ENCODE data around the gene CEP85L. TPM values are rescaled to one million over a fixed set of nuclear protein-coding genes. Genes with fewer than 3 reads are reported as not detected.

The CEP85L gene
- total RNA-seq (10 to 100 TPM in 3 of 10 donors, 1 to 10 TPM in 7; 5.4 to 19.2 (median 8.1) TPM), polyA plus RNA-seq (10 to 100 TPM in 1 of 2 donors, 1 to 10 TPM in 1; 1.0 to 11.0 TPM)
- long read RNA-seq, donor 1, full-length matches to known transcripts: 2 of 20 reads
- long read RNA-seq, donor 1, partial matches to known transcripts: 3 of 20 reads
- long read RNA-seq, donor 1, other reads (novel, unspliced or antisense): 15 of 20 reads
- long read RNA-seq, donor 2, full-length matches to known transcripts: 3 of 23 reads
- long read RNA-seq, donor 2, partial matches to known transcripts: 13 of 23 reads
- long read RNA-seq, donor 2, other reads (novel, unspliced or antisense): 7 of 23 reads
- long read RNA-seq, donor 3, full-length matches to known transcripts: 2 of 23 reads
- long read RNA-seq, donor 3, partial matches to known transcripts: 11 of 23 reads
- long read RNA-seq, donor 3, other reads (novel, unspliced or antisense): 10 of 23 reads

GRCh38 chr6:118651282-118652050 is at the start of gene CEP85L:
Gene CEP85L, minus strand, starts transcription at chr6:118651591. Its CDS starts 322 bp downstream, at chr6:118651269.
- ATAC-seq (peak; percentile 97 to 99 (median 98)), DNase-seq (peak; percentile 91 to 94)
- no peaks in the 10 kb centered on the region for H3K9me3 ChIP-seq
- peak within 1 kb of the TSS; percentile 71 to 98 (median 91) for H3K4me3 ChIP-seq
- H3K27ac ChIP-seq: peak within 1 kb of the TSS; percentile 89 to 99 (median 97)
- H3K36me3 ChIP-seq: no peaks in the 10 kb centered on the region
- intact Hi-C loops (cut with DNase I): loop anchor here in 9 of 10 donors (5.0 to 10.0 kb wide), 4 partner anchors 53 to 126 kb away; no protein-coding TSS in a partner anchor
- TF ChIP-seq CTCF (IDR thresholded peaks at IDR 0.05): peak in 1 of 9 donors; percentile 3
- H3K27me3 ChIP-seq: no peaks in the 10 kb centered on the region
- WGBS, 2 donors: 1% methylated on average over 65 to 77 of the region's 77 CpGs
- peaks cover 0 to 25% (median 21%) of the 10 kb centered on the region in 9 donors for H3K4me1 ChIP-seq

DNA sequence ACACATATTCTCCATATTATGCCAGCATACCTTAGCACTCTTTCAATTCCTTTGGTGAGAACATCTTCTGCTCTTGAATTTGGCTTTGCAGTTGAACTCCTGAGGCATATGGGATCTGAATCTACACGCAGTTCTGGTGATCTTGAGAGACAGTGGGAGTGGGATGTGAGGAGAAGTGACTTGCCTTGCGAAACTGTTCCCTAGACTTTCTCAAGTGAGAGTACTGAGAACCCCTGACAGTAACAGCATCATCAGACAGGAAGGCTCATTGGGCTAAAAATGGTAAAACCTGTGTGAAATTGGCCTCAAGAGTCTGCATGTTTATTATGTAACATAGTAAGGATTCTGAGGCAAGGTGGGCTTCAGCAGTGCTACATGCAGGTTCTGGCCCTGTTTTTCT is 49.1 kb upstream of the CEP85L start:
- DNase-seq: no peak
- intact Hi-C loops (cut with DNase I): loop anchor here in 3 of 10 donors (10.0 kb wide), 1 partner anchor 46 kb away; the partner anchor contains the start of gene CEP85L (in 3 of the 3)
- WGBS, 2 donors: 89 to 93% methylated on average over 2 of the region's 2 CpGs

DNA sequence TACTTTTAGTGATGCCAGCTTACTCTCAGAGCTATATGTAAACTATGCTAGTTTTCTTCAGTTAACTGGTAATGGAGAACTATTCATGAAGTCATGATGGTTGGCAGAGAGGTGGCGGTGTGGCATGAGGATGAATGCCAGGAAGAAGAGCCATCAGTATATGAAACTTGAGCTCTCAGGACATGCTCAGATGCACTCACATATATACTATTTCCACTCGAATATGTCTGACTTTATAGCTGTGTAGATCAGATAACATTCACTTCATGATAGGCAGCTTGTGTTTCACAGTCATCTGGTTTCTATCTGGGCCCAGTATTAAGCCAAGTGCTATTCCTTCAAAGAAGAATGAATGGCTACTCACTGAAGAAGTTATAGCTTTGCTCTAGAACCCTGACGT is 46.2 kb upstream of the CEP85L start:
- DNase-seq: no peak
- H3K4me1 ChIP-seq: no peaks in the 10 kb centered on the region
- intact Hi-C loops (cut with DNase I): no loop called here
- no peak for ATAC-seq
- TF ChIP-seq CTCF (IDR thresholded peaks at IDR 0.05): no peak
- peaks cover 0 to 6% (median 0%) of the 10 kb centered on the region in 11 donors for H3K9me3 ChIP-seq
- no peaks in the 10 kb centered on the region for H3K36me3 ChIP-seq
- H3K4me3 ChIP-seq: no peak overlapping the region
- 70 to 76% methylated on average over 3 of the region's 3 CpGs for WGBS, 2 donors
- H3K27ac ChIP-seq: no peak overlapping the region
- no peaks in the 10 kb centered on the region for H3K27me3 ChIP-seq

More for the DNA sequence above, 49.1 kb upstream of the CEP85L start:
- Histone ChIP-seq H3K9me3 (no peaks in the 10 kb centered on the region), H3K27me3 (no peaks in the 10 kb centered on the region), H3K4me3 (no peak overlapping the region), H3K27ac (no peak overlapping the region), H3K36me3 (no peaks in the 10 kb centered on the region), H3K4me1 (peaks cover 0 to 12% (median 10%) of the 10 kb centered on the region in 9 donors)
- ATAC-seq: no peak
- TF ChIP-seq CTCF (IDR thresholded peaks at IDR 0.05): no peak

GRCh38 chr6:118696271-118696670 is 44.9 kb upstream of the CEP85L start:
- intact Hi-C loops (cut with DNase I): no loop called here
- no peak for TF ChIP-seq CTCF (IDR thresholded peaks at IDR 0.05)
- H3K9me3 ChIP-seq: peaks cover 0 to 6% (median 0%) of the 10 kb centered on the region in 11 donors
- DNase-seq (no peak), ATAC-seq (no peak)
- no peaks in the 10 kb centered on the region for H3K4me1 ChIP-seq
- H3K27ac ChIP-seq: no peak overlapping the region
- H3K36me3 ChIP-seq: no peaks in the 10 kb centered on the region
- no peak overlapping the region for H3K4me3 ChIP-seq
- WGBS, 2 donors: 43 to 45% methylated on average over 1 of the region's 1 CpG
- H3K27me3 ChIP-seq: no peaks in the 10 kb centered on the region
